ENCODE data around the gene RASSF4. TPM values are rescaled to one million over a fixed set of nuclear protein-coding genes. Genes with fewer than 3 reads are reported as not detected.

RASSF4 gene
- total and polyA plus RNA-seq, 9 of the 15 experiments (the other 6 are each of a cell fraction or from before 2014, with no cell fraction given): 0.01 to 0.62 (median 0.11) TPM; not detected in 3

GRCh38 chr10:44923611-44924010 lies 36.0 kb upstream of the RASSF4 start:
- Histone ChIP-seq H3K27ac (ENCODE audit: extremely low read depth, low read depth, low read length) (no peak overlapping the region), H3K9me1 (ENCODE audit: control insufficient read depth, insufficient read depth, low read length) (no peaks in the 10 kb centered on the region), H3K79me2 (ENCODE audit: control insufficient read depth, insufficient read depth, low read length) (no peaks in the 10 kb centered on the region), H4K20me1 (replicated peaks; ENCODE audit: control insufficient read depth, insufficient read depth, low read length) (no peaks in the 10 kb centered on the region), H3K27me3 (ENCODE audit: control insufficient read depth in 2 of 2, insufficient read depth in 2 of 2, low read length in 2 of 2) (peaks cover 0 to 47% of the 10 kb centered on the region in 2 experiments; a peak in 3 of 5 replicates), H3K4me2 (ENCODE audit: insufficient read depth, low read length) (no peak overlapping the region), H3K9ac (ENCODE audit: insufficient read depth in 1 of 2, low read depth in 2 of 2, low read length in 2 of 2) (no peak overlapping the region), H3K36me3 (ENCODE audit: control insufficient read depth, insufficient read depth, low read length) (no peaks in the 10 kb centered on the region), H3K4me1 (replicated peaks in 1 of 2; ENCODE audit: control insufficient read depth in 2 of 2, insufficient read depth in 2 of 2, low read length in 2 of 2) (peaks cover 0 to 5% of the 10 kb centered on the region in 2 experiments; a peak in 1 of 5 replicates), H3K4me3 (no peak overlapping the region), H3K9me3 (replicated peaks; ENCODE audit: control insufficient read depth, insufficient read depth, low read depth, low read length) (no peaks in the 10 kb centered on the region), H2AFZ (ENCODE audit: low read depth, low read length) (no peak overlapping the region)
- in situ Hi-C loops (cut with MboI) (no loop called here), intact Hi-C loops (cut with micrococcal nuclease) (loop anchor here (2.0 kb wide), 1 partner anchor 45 kb away; no protein-coding TSS in a partner anchor)
- POLR2A ChIA-PET: interaction anchor here (0.6 kb wide), 1 partner anchor 45 kb away, joined by 4 read pairs; no protein-coding TSS in a partner anchor
- ATAC-seq (no peak), DNase-seq (ENCODE audit: extremely low read depth in 1 of 4, low spot score in 3 of 4) (no peak), FAIRE-seq (no peak)
- TF ChIP-seq GATAD2A (IDR thresholded peaks at IDR 0.05): no peak
- no peak for TF ChIP-seq RBM22 (IDR thresholded peaks at IDR 0.05; ENCODE audit: low read depth, low read length, poor library complexity, severe bottlenecking)
- TF ChIP-seq EWSR1 (IDR thresholded peaks at IDR 0.05; ENCODE audit: borderline replicate concordance, low read depth, partially characterized antibody): no peak
- no peak for TF ChIP-seq ILF3 (IDR thresholded peaks at IDR 0.05; ENCODE audit: borderline replicate concordance)
- TF ChIP-seq FOXM1 (IDR thresholded peaks at IDR 0.05; ENCODE audit: low read depth): no peak
- TF ChIP-seq FOXM1 (CRISPR knock-in tag; IDR thresholded peaks at IDR 0.05; ENCODE audit: low read depth): no peak
- no peak for TF ChIP-seq STAT5A (IDR thresholded peaks at IDR 0.05; ENCODE audit: borderline replicate concordance, low read length)
- TF ChIP-seq HMG20A (CRISPR knock-in tag; conservative IDR thresholded peaks at IDR 0.05): no peak
- TF ChIP-seq ZNF444 (CRISPR knock-in tag; IDR thresholded peaks at IDR 0.05): no peak
- no peak for TF ChIP-seq ZNF311 (CRISPR knock-in tag; IDR thresholded peaks at IDR 0.05)
- TF ChIP-seq RBM15 (IDR thresholded peaks at IDR 0.05; ENCODE audit: insufficient read depth, low read length): no peak
- no peak for TF ChIP-seq SMARCB1 (IDR thresholded peaks at IDR 0.05; ENCODE audit: insufficient read length, low read depth)
- no peak for TF ChIP-seq PKNOX1 (IDR thresholded peaks at IDR 0.05)
- TF ChIP-seq CBX2 (IDR thresholded peaks at IDR 0.05; ENCODE audit: insufficient read depth, low read length, poor library complexity, severe bottlenecking): no peak
- no peak for TF ChIP-seq CBX1 (IDR thresholded peaks at IDR 0.05; ENCODE audit: low read depth)
- 2% methylated on average over 3 of the region's 3 CpGs for whole genome bisulfite sequencing (ENCODE audit: insufficient coverage, low coverage, missing lambda C conversion rate)
- BruUV-seq (replicated peaks): no TSS peak
- CTCF ChIA-PET (ENCODE audit: low intra/inter-chr PET ratio): no interaction called here
